ENCODE results near the gene SYNDIG1. TPM values are rescaled to one million over a fixed set of nuclear protein-coding genes. Genes with fewer than 3 reads are reported as not detected.

Gene SYNDIG1
- polyA plus RNA-seq, 2 of the 4 experiments (the other 2 are of a cell fraction) = 0.96 to 2.6 TPM

DNA sequence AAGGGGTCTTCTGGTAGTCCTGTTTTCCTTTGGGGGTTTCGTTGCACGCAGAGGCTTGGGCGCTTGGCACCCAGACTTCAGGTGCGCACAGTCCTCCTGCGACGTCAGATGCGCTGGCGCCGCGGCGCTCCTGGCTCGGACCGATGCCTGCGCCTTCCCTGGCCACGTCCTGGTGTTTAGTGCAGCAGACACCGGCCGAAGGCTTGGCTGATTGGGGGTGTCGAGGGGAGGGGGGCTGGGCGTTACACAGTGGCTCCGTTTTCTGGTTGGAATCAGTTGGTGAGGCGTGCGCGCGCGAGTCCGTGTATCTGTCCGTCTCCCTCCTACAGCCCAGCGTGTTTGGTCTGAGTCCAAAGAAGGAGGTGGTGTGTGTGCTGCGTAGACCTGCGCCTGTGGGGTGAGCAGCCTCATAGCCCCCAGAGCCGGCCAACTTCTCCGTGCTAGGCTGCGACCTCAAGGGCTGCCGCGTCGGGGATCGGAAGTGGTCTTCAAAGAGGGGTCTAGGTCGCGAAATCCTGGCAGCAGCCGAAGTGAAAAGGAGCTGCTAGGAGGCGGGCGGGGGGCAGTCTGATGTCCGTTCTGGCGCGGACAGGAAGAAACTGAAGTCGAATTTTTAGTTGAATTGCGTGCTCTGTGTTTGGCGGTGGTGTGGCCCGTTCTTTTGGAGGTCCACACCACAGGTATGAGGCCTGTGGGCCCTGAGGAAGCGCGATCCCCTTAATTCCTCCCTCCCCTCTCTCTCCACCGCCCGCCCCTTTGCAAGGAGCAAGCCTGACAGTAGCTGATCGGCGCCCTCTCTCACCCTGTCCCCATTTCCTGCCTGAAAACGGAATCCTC is 1.5 kb downstream of the SYNDIG1 start:
- TF ChIP-seq RAD21 (conservative IDR thresholded peaks at IDR 0.05 in 1 of 2, IDR thresholded peaks at IDR 0.05 in 1 of 2) (no peak), HOXB5 (CRISPR knock-in tag; IDR thresholded peaks at IDR 0.05) (no peak), HEYL (CRISPR knock-in tag; IDR thresholded peaks at IDR 0.05) (no peak), FOSL2 (IDR thresholded peaks at IDR 0.05) (no peak), FOSL2 (CRISPR knock-in tag; IDR thresholded peaks at IDR 0.05) (no peak), HDAC2 (IDR thresholded peaks at IDR 0.05) (no peak), CHD2 (IDR thresholded peaks at IDR 0.05; ENCODE audit: low read length, partially characterized antibody) (no peak), GATA3 (IDR thresholded peaks at IDR 0.05; ENCODE audit: borderline replicate concordance) (no peak), EP300 (IDR thresholded peaks at IDR 0.05) (no peak), ZSCAN20 (CRISPR knock-in tag; IDR thresholded peaks at IDR 0.05) (no peak), KDM1A (IDR thresholded peaks at IDR 0.05; ENCODE audit: low read depth) (no peak), MAZ (IDR thresholded peaks at IDR 0.05; ENCODE audit: borderline replicate concordance, low read depth, low read length) (no peak), TP53 (CRISPR knock-in tag; IDR thresholded peaks at IDR 0.05) (no peak), FOXS1 (CRISPR knock-in tag; IDR thresholded peaks at IDR 0.05) (no peak), NFE2L2 (conservative IDR thresholded peaks at IDR 0.05; ENCODE audit: low read length) (no peak)
- TF ChIP-seq, protein P1, sequence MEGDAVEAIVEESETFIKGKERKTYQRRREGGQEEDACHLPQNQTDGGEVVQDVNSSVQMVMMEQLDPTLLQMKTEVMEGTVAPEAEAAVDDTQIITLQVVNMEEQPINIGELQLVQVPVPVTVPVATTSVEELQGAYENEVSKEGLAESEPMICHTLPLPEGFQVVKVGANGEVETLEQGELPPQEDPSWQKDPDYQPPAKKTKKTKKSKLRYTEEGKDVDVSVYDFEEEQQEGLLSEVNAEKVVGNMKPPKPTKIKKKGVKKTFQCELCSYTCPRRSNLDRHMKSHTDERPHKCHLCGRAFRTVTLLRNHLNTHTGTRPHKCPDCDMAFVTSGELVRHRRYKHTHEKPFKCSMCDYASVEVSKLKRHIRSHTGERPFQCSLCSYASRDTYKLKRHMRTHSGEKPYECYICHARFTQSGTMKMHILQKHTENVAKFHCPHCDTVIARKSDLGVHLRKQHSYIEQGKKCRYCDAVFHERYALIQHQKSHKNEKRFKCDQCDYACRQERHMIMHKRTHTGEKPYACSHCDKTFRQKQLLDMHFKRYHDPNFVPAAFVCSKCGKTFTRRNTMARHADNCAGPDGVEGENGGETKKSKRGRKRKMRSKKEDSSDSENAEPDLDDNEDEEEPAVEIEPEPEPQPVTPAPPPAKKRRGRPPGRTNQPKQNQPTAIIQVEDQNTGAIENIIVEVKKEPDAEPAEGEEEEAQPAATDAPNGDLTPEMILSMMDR (IDR thresholded peaks at IDR 0.05) = no peak
- TF ChIP-seq, protein P2, sequence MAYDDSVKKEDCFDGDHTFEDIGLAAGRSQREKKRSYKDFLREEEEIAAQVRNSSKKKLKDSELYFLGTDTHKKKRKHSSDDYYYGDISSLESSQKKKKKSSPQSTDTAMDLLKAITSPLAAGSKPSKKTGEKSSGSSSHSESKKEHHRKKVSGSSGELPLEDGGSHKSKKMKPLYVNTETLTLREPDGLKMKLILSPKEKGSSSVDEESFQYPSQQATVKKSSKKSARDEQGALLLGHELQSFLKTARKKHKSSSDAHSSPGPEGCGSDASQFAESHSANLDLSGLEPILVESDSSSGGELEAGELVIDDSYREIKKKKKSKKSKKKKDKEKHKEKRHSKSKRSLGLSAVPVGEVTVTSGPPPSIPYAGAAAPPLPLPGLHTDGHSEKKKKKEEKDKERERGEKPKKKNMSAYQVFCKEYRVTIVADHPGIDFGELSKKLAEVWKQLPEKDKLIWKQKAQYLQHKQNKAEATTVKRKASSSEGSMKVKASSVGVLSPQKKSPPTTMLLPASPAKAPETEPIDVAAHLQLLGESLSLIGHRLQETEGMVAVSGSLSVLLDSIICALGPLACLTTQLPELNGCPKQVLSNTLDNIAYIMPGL (CRISPR knock-in tag; IDR thresholded peaks at IDR 0.05; ENCODE audit: borderline replicate concordance) = no peak
- TF ChIP-seq, protein P3, sequence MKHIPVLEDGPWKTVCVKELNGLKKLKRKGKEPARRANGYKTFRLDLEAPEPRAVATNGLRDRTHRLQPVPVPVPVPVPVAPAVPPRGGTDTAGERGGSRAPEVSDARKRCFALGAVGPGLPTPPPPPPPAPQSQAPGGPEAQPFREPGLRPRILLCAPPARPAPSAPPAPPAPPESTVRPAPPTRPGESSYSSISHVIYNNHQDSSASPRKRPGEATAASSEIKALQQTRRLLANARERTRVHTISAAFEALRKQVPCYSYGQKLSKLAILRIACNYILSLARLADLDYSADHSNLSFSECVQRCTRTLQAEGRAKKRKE (CRISPR knock-in tag; IDR thresholded peaks at IDR 0.05; ENCODE audit: low read depth) = no peak
- TF ChIP-seq, protein P4, sequence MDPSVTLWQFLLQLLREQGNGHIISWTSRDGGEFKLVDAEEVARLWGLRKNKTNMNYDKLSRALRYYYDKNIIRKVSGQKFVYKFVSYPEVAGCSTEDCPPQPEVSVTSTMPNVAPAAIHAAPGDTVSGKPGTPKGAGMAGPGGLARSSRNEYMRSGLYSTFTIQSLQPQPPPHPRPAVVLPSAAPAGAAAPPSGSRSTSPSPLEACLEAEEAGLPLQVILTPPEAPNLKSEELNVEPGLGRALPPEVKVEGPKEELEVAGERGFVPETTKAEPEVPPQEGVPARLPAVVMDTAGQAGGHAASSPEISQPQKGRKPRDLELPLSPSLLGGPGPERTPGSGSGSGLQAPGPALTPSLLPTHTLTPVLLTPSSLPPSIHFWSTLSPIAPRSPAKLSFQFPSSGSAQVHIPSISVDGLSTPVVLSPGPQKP (IDR thresholded peaks at IDR 0.05; ENCODE audit: low read depth, low read length) = no peak
- DNase-seq (ENCODE audit: low read depth in 1 of 2, low spot score in 1 of 2) (peak in 1 of 2 experiments; percentile 20), ATAC-seq (peak in 1 of 2 experiments; percentile 7; a peak in 3 of 6 replicates), FAIRE-seq (no peak)
- Histone ChIP-seq H3K27ac (peak overlapping the region in 1 of 2 experiments; percentile 84; a peak in 3 of 6 replicates), H3K4me3 (peak overlapping the region; percentile 59), H3K4me2 (peak overlapping the region; percentile 85), H3K4me1 (peaks cover 34% of the 10 kb centered on the region; the same call in 2 of the 3 replicates), H3K9me3 (no peaks in the 10 kb centered on the region)
- CTCF ChIA-PET = interaction anchor here (1.0 kb wide), 1 partner anchor 27 kb away, joined by 3 read pairs; no protein-coding TSS in a partner anchor
- 33% methylated on average over 51 of the region's 56 CpGs for WGBS (ENCODE audit: missing lambda C conversion rate)
- POLR2A ChIA-PET = interaction anchor here (1.0 kb wide), 1 partner anchor 92 kb away, joined by 3 read pairs; no protein-coding TSS in a partner anchor

DNA sequence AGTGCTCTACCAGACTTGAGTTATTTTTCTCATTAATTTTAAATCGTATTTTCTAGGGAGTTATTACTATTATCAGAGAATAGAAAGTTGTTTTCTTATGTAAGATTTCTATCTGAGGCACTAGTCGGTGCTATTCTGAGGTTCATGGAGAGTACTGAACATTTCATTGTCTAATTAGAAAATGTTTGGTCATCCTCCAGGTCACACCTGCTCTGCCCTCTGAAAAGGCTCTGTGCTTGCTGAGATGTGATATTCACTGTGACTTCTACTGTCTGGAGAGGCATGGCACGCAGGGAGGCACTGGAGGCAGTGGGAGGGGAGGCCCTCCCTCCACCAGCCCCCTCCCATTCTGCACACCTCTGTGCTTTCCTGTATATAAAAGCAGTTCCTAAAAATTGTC is 3.0 kb downstream of the SYNDIG1 start:
- Histone ChIP-seq H3K27ac (no peak overlapping the region), H3K4me3 (no peak overlapping the region), H3K9me3 (no peaks in the 10 kb centered on the region), H3K4me1 (peaks cover 34% of the 10 kb centered on the region; the same call in 2 of the 3 replicates), H3K4me2 (no peak overlapping the region)
- POLR2A ChIA-PET = no interaction called here
- no peak for DNase-seq (ENCODE audit: low read depth in 1 of 2, low spot score in 1 of 2)
- 36% methylated on average over 3 of the region's 3 CpGs for WGBS (ENCODE audit: missing lambda C conversion rate)
- TF ChIP-seq, protein P5, sequence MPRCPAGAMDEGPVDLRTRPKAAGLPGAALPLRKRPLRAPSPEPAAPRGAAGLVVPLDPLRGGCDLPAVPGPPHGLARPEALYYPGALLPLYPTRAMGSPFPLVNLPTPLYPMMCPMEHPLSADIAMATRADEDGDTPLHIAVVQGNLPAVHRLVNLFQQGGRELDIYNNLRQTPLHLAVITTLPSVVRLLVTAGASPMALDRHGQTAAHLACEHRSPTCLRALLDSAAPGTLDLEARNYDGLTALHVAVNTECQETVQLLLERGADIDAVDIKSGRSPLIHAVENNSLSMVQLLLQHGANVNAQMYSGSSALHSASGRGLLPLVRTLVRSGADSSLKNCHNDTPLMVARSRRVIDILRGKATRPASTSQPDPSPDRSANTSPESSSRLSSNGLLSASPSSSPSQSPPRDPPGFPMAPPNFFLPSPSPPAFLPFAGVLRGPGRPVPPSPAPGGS (IDR thresholded peaks at IDR 0.05) = no peak
- TF ChIP-seq FOSB (CRISPR knock-in tag; IDR thresholded peaks at IDR 0.05) = no peak
- no peak for TF ChIP-seq HOXB13 (CRISPR knock-in tag; IDR thresholded peaks at IDR 0.05; ENCODE audit: low read depth)
- TF ChIP-seq HEYL (CRISPR knock-in tag; IDR thresholded peaks at IDR 0.05) = no peak
- TF ChIP-seq, protein P1 (IDR thresholded peaks at IDR 0.05) = no peak
- TF ChIP-seq, protein P6, sequence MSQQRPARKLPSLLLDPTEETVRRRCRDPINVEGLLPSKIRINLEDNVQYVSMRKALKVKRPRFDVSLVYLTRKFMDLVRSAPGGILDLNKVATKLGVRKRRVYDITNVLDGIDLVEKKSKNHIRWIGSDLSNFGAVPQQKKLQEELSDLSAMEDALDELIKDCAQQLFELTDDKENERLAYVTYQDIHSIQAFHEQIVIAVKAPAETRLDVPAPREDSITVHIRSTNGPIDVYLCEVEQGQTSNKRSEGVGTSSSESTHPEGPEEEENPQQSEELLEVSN (IDR thresholded peaks at IDR 0.05; ENCODE audit: borderline replicate concordance, low read depth) = no peak
- no peak for TF ChIP-seq CHD2 (IDR thresholded peaks at IDR 0.05; ENCODE audit: low read length, partially characterized antibody)
- no peak for ATAC-seq
- CTCF ChIA-PET = no interaction called here
- FAIRE-seq = no peak
